ENCODE data around the gene IQSEC1. TPM values are rescaled to one million over a fixed set of nuclear protein-coding genes. Genes with fewer than 3 reads are reported as not detected.

The IQSEC1 gene
- total RNA-seq, 1 donor from 2014 or later: 31.3 TPM

GRCh38 chr3:12891985-12892839, 181.0 kb downstream of the IQSEC1 start:
- Mint-ChIP-seq H3K4me3 (no peak overlapping the region), H3K27ac (ENCODE audit: unreplicated experiment) (no peak overlapping the region), H3K9me3 (no peaks in the 10 kb centered on the region), H3K4me1 (peaks cover 14% of the 10 kb centered on the region), H3K36me3 (ENCODE audit: low read depth) (no peaks in the 10 kb centered on the region), H3K27me3 (ENCODE audit: low read depth) (peaks cover 24% of the 10 kb centered on the region)
- peak; percentile 94 for TF ChIP-seq CTCF (conservative IDR thresholded peaks at IDR 0.05)
- peak; percentile 52 for DNase-seq (ENCODE audit: low read depth, low spot score)

DNA sequence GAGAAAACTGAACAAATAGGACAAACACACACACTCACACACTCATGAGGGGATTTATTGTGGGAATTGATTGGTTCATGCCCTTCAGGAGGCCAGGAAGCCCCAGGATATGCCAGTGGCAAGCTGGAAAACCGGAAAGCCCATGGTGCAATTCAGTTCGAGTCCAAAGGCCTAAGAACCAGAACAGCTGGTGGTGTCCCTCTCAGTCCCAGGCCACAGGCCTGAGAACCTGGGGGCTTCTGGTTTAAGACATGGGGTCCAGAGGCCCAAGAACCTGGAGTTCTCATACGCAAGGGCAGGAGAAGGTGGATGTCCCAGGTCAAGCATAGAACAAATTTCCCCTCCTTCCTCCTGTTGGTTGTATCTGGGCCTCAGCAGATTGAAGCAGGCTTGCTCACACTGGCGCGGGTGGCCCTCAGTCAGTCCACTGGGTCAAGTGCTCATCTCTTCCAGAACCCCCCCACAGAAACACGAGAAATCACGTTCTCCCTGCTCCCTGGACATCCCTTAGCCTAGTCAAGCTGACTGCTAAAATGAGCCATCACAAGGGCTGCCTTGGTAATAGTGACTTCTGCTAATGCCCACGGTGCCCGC, 181.7 kb downstream of the IQSEC1 start:
- Mint-ChIP-seq H3K4me3 (no peak overlapping the region), H3K27ac (ENCODE audit: unreplicated experiment) (no peak overlapping the region), H3K9me3 (no peaks in the 10 kb centered on the region), H3K36me3 (ENCODE audit: low read depth) (no peaks in the 10 kb centered on the region), H3K4me1 (peaks cover 14% of the 10 kb centered on the region), H3K27me3 (ENCODE audit: low read depth) (peaks cover 31% of the 10 kb centered on the region)
- no peak for TF ChIP-seq CTCF (conservative IDR thresholded peaks at IDR 0.05)
- no peak for DNase-seq (ENCODE audit: low read depth, low spot score)

GRCh38 chr3:12890610-12891390, 182.4 kb downstream of the IQSEC1 start:
- peaks cover 32% of the 10 kb centered on the region for H3K27me3 Mint-ChIP-seq (ENCODE audit: low read depth)
- no peak overlapping the region for H3K4me3 Mint-ChIP-seq
- H3K27ac Mint-ChIP-seq (ENCODE audit: unreplicated experiment): no peak overlapping the region
- DNase-seq (ENCODE audit: low read depth, low spot score): no peak
- no peak for TF ChIP-seq CTCF (conservative IDR thresholded peaks at IDR 0.05)
- H3K4me1 Mint-ChIP-seq: peaks cover 14% of the 10 kb centered on the region
- H3K36me3 Mint-ChIP-seq (ENCODE audit: low read depth): no peaks in the 10 kb centered on the region
- no peaks in the 10 kb centered on the region for H3K9me3 Mint-ChIP-seq

DNA sequence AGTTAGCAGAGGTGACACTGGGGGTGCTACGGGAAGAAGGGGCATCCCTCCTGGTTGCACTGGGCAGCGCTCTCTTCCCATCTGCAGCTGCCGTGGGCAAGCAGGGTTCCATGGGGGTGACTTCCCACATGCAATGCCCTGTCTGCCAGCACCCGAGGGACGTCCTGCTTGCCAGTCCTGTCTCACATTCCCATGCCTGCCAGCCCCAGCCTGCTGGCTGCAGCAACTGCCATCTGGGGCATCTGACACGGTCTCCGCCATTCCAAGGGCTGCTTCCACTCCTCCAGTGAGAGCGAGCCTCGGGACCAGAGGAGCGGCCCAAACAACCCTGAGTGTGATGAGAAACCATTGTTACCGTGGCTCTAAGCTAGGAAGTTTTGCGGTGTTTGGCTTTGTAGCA, 186.5 kb downstream of the IQSEC1 start:
- TF ChIP-seq CTCF (conservative IDR thresholded peaks at IDR 0.05): no peak
- H3K4me3 Mint-ChIP-seq: no peak overlapping the region
- no peaks in the 10 kb centered on the region for H3K9me3 Mint-ChIP-seq
- H3K27me3 Mint-ChIP-seq (ENCODE audit: low read depth): peaks cover 32% of the 10 kb centered on the region
- no peaks in the 10 kb centered on the region for H3K36me3 Mint-ChIP-seq (ENCODE audit: low read depth)
- DNase-seq (ENCODE audit: low read depth, low spot score): no peak
- peaks cover under 1% of the 10 kb centered on the region for H3K4me1 Mint-ChIP-seq
- H3K27ac Mint-ChIP-seq (ENCODE audit: unreplicated experiment): no peak overlapping the region

DNA sequence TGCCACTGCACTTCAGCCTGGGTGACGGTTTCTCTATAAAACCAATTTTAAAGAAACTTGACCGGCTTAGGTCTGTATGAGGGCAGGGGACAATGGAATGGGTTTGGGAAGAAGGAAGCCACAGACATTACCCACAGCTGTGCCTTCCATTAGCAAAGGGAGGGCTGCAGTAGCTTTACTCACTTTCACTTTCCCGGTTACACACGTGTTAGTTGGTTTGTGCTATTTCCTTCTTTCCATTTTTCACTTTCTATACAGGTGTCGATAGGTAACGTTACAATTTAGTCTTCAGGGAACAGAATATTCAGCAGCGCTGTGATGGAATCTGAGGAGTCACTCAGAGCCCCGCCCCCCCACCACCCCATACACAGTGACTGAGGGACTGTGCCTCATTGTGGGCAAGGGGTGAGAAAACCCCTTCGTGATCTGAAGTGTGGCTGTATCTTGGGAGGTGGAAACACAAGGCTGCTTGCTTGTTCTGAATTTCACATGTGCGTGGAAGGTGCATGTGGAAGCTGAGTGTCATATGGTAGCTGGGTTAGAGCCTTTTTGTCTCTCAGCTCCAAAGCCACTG, 187.0 kb downstream of the IQSEC1 start:
- H3K27me3 Mint-ChIP-seq (ENCODE audit: low read depth): peaks cover 31% of the 10 kb centered on the region
- H3K4me1 Mint-ChIP-seq: no peaks in the 10 kb centered on the region
- H3K27ac Mint-ChIP-seq (ENCODE audit: unreplicated experiment): peak overlapping the region; percentile 43
- no peak for TF ChIP-seq CTCF (conservative IDR thresholded peaks at IDR 0.05)
- H3K4me3 Mint-ChIP-seq: no peak overlapping the region
- H3K36me3 Mint-ChIP-seq (ENCODE audit: low read depth): no peaks in the 10 kb centered on the region
- H3K9me3 Mint-ChIP-seq: no peaks in the 10 kb centered on the region
- DNase-seq (ENCODE audit: low read depth, low spot score): no peak
